Sigmoid colon (tissue), 7 donors: ENCODE measurements around the gene SPATA45. TPM values are rescaled to one million over a fixed set of nuclear protein-coding genes. Genes with fewer than 3 reads are reported as not detected.

Experiments
- DNase-seq: peaks from one replicate; pipeline ENCODE4 v3.0.0-alpha.2; 2019
- H3K27ac ChIP-seq, 4 donors: fragments of 200-600 bp; sonication (generic); one replicate each; pipeline ENCODE4 v1.5.1; 2016 to 2019; ENCODE audit warnings: mild to moderate bottlenecking in 1 of 4
- H3K27me3 ChIP-seq, 3 donors: fragments of 200-600 bp; sonication (generic); one replicate each; pipeline ENCODE4 v1.5.1; 2019; ENCODE audit warnings: mild to moderate bottlenecking in 1 of 3
- H3K36me3 ChIP-seq, 4 donors: fragments of 200-600 bp; sonication (generic); one replicate each; pipeline ENCODE4 v1.5.1; 2016 to 2019
- H3K4me1 ChIP-seq, 4 donors: fragments of 200-600 bp; sonication (generic); one replicate each; pipeline ENCODE4 v1.5.1; 2017 to 2019
- H3K4me3 ChIP-seq, 4 donors: fragments of 200-600 bp; sonication (generic); one replicate each; pipeline ENCODE4 v1.5.1; 2017 to 2019; ENCODE audit warnings: mild to moderate bottlenecking in 2 of 4, moderate library complexity in 1 of 4
- H3K9me3 ChIP-seq, 4 donors: fragments of 200-600 bp in 3 of 4; sonication (generic) in 3 of 4; one replicate each; pipeline versions ENCODE4 v1.5.1 to v1.6.1; 2013 to 2019
- EP300 ChIP-seq, 4 donors: sonication (generic); formaldehyde crosslinking; IDR thresholded peaks; one replicate each; pipeline ENCODE4 v1.6.1; 2017; ENCODE audit warnings: antibody characterized with exemption in 4 of 4
- POLR2A ChIP-seq, 2 donors: fragments of 450-650 bp; IDR thresholded peaks; one replicate each; pipeline ENCODE4 v1.6.1; 2016; ENCODE audit warnings: antibody characterized with exemption in 2 of 2, mild to moderate bottlenecking in 2 of 2, moderate library complexity in 2 of 2
- POLR2AphosphoS5 ChIP-seq, 4 donors: sonication (generic); formaldehyde crosslinking; IDR thresholded peaks; one replicate each; pipeline ENCODE4 v1.6.1; 2017; ENCODE audit warnings: antibody characterized with exemption in 4 of 4
- WGBS, 2 donors: extraction: QIAGEN DNeasy Blood & Tissue Kit; methylation state at CpG; one replicate each; pipeline ENCODE4 v1.1.7; 2013; 5-methylcytosine and 5-hydroxymethylcytosine counted together
- intact Hi-C: fragments of 100-400 bp; cut with DNase I; formaldehyde crosslinking; loops from one replicate; pipeline ENCODE4 v1.15.1; 2023
- polyA plus RNA-seq, 3 donors: library from polyadenylated mRNA; stranded (reverse); fragments of 200-250 nt; gene quantifications; one replicate each; pipeline ENCODE4 v1.2.3, GENCODE V29; 2013
- total RNA-seq, 4 donors: library from RNA; depleted of rRNA; stranded (reverse); fragments of >200 nt; gene quantifications; one replicate each; pipeline ENCODE4 v1.1.0, GENCODE V29; 2016
- TF ChIP-seq, protein P1 (sequence below), 4 experiments: fragments of 450-650 bp in 3 of 4; fragments of 200-600 bp in 1 of 4; IDR thresholded peaks; one replicate each; pipeline ENCODE4 v1.5.1; 2016 to 2019; ENCODE audit warnings: antibody characterized with exemption in 4 of 4, mild to moderate bottlenecking in 3 of 4, moderate library complexity in 2 of 4
- donor health status: healthy with polysubstance abuse.
- donor health status: Bipolar disorder and iron deficiency.
- donor health status: healthy.

Gene SPATA45
- total and polyA plus RNA-seq, 7 donors, result not detected

DNA sequence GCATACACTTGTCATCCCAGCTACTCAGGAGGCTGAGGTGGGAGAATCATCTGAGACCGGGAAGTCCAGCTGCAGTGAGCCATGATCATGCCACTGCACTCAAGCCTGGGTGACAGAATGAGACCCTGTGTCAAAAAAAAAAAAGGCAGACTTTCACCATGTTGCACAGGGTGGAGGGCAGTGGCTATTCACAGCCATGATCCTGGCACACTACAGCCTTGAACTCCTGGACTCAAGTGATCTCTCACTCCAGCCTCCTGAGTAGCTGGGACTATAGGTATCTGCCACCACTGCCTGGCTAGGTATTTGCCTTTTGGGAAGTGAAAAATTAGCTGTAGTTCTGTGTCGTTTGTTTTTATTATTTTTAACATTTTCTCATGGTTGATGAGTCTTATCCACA lies 19.1 kb downstream of the SPATA45 start:
- intact Hi-C loops, result no loop called here
- H3K4me3 ChIP-seq, result no peak overlapping the region
- no peak for DNase-seq
- no peaks in the 10 kb centered on the region for H3K27me3 ChIP-seq
- H3K36me3 ChIP-seq, result no peaks in the 10 kb centered on the region
- no peak for TF ChIP-seq EP300 (IDR thresholded peaks at IDR 0.05)
- TF ChIP-seq POLR2A (IDR thresholded peaks at IDR 0.05), result no peak
- TF ChIP-seq, protein P1, sequence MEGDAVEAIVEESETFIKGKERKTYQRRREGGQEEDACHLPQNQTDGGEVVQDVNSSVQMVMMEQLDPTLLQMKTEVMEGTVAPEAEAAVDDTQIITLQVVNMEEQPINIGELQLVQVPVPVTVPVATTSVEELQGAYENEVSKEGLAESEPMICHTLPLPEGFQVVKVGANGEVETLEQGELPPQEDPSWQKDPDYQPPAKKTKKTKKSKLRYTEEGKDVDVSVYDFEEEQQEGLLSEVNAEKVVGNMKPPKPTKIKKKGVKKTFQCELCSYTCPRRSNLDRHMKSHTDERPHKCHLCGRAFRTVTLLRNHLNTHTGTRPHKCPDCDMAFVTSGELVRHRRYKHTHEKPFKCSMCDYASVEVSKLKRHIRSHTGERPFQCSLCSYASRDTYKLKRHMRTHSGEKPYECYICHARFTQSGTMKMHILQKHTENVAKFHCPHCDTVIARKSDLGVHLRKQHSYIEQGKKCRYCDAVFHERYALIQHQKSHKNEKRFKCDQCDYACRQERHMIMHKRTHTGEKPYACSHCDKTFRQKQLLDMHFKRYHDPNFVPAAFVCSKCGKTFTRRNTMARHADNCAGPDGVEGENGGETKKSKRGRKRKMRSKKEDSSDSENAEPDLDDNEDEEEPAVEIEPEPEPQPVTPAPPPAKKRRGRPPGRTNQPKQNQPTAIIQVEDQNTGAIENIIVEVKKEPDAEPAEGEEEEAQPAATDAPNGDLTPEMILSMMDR (IDR thresholded peaks at IDR 0.05), result no peak
- no peak for TF ChIP-seq POLR2AphosphoS5 (IDR thresholded peaks at IDR 0.05)
- no peak overlapping the region for H3K27ac ChIP-seq
- H3K9me3 ChIP-seq, result peaks cover 0 to 10% (median 9%) of the 10 kb centered on the region in 4 donors
- no peaks in the 10 kb centered on the region for H3K4me1 ChIP-seq
- WGBS, 2 donors, result 58 to 69% methylated on average over 2 of the region's 2 CpGs

DNA sequence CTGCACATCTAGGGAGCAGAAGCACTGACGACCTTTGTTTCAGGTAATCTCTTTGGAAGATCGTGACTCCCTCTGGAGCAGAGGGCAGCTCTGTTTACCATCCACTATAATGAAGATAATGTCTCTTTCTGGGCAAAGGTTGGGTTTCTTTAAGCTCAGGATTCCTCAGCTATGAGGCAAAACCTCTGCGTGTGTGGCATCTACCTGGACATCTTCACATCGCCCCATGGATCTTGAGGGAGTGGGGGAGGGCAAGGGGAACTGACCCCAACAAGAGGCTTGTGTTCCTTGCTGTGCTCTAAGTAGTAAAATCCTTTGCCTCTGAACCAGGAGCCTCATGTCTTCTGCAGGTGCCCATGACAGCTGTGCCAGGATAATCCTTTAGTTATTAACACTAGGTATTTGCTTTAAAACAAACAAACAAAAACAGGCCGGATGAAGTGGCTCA lies 19.6 kb downstream of the SPATA45 start:
- Histone ChIP-seq H3K4me1 (no peaks in the 10 kb centered on the region), H3K4me3 (no peak overlapping the region), H3K27ac (no peak overlapping the region), H3K9me3 (peaks cover 0 to 10% (median 9%) of the 10 kb centered on the region in 4 donors), H3K27me3 (no peaks in the 10 kb centered on the region), H3K36me3 (no peaks in the 10 kb centered on the region)
- WGBS, 2 donors, result 13 to 64% methylated on average over 5 of the region's 5 CpGs
- DNase-seq, result no peak
- TF ChIP-seq, protein P1 (IDR thresholded peaks at IDR 0.05), result no peak
- TF ChIP-seq POLR2A (IDR thresholded peaks at IDR 0.05) (no peak), EP300 (IDR thresholded peaks at IDR 0.05) (no peak), POLR2AphosphoS5 (IDR thresholded peaks at IDR 0.05) (no peak)
- intact Hi-C loops, result no loop called here

DNA sequence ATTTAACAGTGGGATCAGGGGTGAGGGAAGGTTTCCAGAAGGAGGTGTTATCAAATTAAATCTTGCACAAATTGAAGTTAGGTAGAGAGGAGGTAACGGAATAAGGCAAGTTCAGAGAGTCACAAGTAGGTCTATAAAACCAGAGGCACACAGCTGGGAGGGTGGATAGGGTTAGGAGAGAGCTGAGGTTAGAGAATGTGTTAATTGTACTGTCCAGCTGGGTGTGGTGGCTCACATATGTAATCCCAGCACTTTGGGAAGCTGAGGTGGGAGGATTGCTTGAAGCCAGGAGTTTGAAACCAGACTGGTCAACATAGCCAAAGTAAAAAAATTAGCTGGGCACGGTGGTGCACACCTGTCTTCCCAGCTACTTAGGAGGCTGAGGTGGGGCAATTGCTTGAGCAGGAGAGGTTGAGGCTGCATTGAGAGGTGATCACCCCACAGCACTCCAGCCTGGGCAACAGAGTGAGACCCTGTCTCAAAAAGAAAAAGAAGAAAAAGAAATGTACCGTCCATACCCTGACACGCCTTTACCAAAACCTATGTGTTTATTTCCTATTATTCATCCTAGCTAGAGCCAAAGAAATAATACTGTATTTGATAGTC lies 20.2 kb downstream of the SPATA45 start:
- WGBS, 2 donors, result 40 to 82% methylated on average over 4 of the region's 4 CpGs
- Histone ChIP-seq H3K27ac (no peak overlapping the region), H3K9me3 (peaks cover 0 to 10% (median 9%) of the 10 kb centered on the region in 4 donors), H3K36me3 (no peaks in the 10 kb centered on the region), H3K27me3 (no peaks in the 10 kb centered on the region), H3K4me1 (no peaks in the 10 kb centered on the region), H3K4me3 (no peak overlapping the region)
- no peak for DNase-seq
- intact Hi-C loops, result no loop called here
- TF ChIP-seq, protein P1 (IDR thresholded peaks at IDR 0.05), result no peak
- TF ChIP-seq POLR2A (IDR thresholded peaks at IDR 0.05) (no peak), EP300 (IDR thresholded peaks at IDR 0.05) (no peak), POLR2AphosphoS5 (IDR thresholded peaks at IDR 0.05) (no peak)

DNA sequence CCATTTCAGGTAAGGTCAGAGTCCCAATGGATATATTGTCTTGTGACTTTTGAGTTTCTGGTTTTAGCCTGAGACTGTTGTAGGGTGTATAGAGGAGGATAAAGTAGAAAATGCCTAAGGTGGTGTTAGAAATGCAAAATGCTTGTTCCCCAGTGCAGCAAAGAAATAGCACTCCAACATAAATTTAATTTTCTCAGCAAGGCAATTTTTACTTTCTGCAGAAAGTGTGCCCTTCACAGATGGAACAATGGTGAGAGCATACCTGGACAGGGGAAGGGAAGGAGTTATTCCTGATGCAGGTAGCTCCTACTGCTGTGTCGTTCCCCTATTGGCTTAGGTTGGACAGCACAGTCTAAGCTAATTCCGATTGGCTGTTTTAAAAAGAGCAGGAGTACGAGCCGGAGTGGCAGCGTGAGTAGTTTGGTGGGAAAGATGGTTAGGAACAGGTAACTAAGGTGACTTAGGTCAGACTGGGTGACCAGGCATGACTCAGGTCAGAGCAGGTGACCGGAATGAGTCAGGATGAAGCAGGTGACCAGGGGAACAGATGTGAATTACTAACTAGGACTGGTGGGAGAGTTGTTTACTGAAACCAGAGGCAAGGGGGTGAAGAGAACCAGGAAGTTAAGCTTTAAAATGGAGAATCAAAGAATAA lies 21.5 kb downstream of the SPATA45 start:
- 95 to 97% methylated on average over 6 of the region's 6 CpGs for WGBS, 2 donors

More for the DNA sequence above, 21.5 kb downstream of the SPATA45 start:
- Histone ChIP-seq H3K27ac (no peak overlapping the region), H3K9me3 (peaks cover 0 to 10% (median 9%) of the 10 kb centered on the region in 4 donors), H3K4me3 (no peak overlapping the region), H3K27me3 (no peaks in the 10 kb centered on the region), H3K36me3 (no peaks in the 10 kb centered on the region), H3K4me1 (no peaks in the 10 kb centered on the region)
- DNase-seq, result no peak
- TF ChIP-seq, protein P1 (IDR thresholded peaks at IDR 0.05), result no peak
- no peak for TF ChIP-seq POLR2A (IDR thresholded peaks at IDR 0.05)
- no peak for TF ChIP-seq POLR2AphosphoS5 (IDR thresholded peaks at IDR 0.05)
- TF ChIP-seq EP300 (IDR thresholded peaks at IDR 0.05), result no peak
- intact Hi-C loops, result no loop called here
